ENCODE results near the gene ELK4.
A peak's percentile ranks its signal among the peaks of the same experiment; 100 is the strongest.

ELK4 gene

DNA sequence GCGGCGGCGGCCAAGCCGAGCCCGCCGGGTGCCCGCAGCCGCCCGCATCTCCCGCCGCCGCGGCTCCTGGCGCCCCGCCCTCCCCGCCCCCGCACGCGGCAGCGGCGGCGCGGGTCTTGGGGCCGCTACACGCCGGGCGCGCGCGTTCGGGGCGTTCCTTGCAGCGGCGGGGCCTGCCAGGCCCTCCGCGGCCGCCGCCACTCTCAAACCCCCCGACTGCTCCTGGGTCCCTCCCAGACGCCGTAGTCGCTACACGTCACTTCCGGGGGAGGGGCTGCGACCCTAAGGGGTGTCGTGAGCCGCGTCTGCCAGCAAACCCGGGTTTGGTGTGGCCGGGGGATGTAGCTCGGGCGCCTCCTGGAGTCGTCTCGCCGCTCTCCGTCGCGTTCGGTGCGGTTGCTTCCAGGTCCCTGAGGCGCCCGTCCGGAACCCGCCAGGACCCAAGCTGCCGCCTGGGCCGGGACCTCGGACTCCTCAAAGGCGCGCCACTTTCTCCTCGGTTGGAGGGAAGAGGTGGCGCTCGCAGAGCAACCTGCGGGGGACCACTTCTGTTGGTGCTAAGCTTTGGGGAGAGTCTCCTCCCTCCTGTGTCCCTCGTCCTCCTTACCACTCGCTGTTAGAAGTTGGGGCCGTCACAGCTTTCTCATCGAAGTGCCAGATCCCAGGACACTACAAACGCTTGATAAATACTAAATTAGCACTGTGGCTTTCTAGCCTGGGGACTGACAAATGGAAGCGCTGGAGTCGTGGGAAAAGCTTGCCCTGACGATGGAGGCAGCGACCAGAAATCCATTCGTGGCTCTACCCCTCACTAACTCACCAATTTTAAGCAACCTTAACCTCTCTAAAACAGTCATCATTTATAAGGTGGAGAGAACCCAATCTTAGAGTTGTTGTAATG lies at the start of gene ELK4:
Gene ELK4 (minus strand): TSS at position 244 of the 901 bp plus-strand sequence. CDS start 8,129 bp downstream, outside the sequence.
- DNase-seq = peak; percentile 99

- DNase-seq = no peak
Measured at GRCh38 chr1:205681364-205681763, 49.6 kb upstream of the ELK4 start.

DNA sequence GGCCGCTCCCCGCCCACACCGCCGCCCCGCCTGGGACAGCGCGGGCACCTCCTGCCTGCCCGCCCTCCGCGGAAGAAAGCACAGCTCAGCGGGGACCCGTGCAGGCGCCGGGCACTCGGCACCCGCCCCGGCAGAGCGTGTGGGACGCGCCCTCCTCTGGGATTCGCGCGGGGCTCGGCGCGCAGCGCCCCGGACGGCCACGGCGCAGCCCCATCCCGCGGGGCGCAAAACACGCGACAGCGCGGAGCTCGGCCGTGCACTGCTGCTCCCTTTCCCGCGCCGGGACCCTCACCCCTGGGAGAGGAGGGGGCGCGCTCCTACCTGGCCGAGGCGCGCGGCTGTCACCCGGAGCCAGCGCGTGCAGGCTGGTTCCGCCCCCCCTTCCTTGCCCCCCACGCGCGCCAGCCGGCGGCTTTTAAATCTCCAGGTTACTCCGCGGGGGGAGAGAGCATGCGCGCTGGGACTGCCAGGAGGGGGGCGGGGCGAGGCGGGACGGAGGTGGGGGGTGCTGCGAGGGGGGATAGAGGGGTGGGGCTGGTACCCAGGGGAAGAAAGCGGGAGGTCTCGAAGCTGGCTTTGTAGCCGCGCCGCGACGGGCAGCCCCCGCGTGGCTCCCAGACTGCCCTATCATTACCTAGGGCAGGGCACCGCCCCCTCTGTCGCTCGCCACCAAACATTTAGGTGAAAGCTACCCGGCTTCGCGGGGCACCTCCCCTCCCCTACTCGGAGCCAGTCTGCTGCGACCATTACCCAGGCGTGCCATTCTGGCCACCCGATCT lies 48.5 kb upstream of the ELK4 start, which contains the start of gene SLC45A3:
Gene SLC45A3 (minus strand): TSS at position 437 of the 779 bp plus-strand sequence. CDS start 15,853 bp downstream, outside the sequence.
- DNase-seq = peak; percentile 22 to 39

GRCh38 chr1:205678286-205679111 lies 46.7 kb upstream of the ELK4 start:
- DNase-seq = no peak

DNA sequence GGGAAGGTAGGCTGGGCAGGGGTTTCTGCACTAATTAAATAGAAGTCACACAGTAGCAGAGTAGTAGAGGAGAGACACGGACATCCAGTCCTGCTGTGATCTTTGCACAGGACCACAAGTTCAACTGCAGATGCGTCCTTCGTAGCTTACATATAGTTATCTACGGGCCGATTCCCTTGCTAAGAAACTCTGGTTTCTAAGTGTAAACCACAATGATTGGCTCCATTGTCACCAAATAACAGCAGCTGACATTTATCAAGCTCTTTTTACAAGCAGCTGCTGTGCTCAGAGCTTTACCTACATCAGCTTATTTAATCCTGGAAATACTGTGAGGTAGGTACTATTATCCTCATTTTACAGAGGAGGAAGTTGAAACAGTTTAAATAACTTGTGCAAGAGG lies 45.4 kb upstream of the ELK4 start:
- DNase-seq = no peak

- no peak for DNase-seq
Measured at GRCh38 chr1:205676597-205676996, 44.8 kb upstream of the ELK4 start.

- DNase-seq = no peak
Measured at GRCh38 chr1:205676002-205676401, 44.2 kb upstream of the ELK4 start.

DNA sequence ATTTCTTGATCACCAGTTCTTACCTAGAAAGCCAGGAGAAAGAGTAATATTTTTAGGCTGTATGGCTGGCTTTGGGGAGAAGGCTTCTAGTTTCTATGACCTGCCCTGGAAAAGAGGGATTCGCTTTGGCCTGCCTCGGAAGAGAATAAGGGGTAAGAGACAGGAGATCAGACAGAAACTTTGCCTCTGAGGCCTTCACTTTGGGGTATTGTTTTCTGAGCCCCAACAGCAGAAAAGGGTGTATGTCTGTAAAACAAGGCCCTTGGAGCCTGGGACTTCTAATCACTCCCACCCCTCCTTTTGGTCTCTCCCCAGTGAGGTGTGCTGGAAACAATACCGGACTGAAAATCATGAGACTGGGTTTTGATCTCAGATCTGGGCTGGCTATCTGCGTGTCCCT lies 43.4 kb upstream of the ELK4 start:
- no peak for DNase-seq

GRCh38 chr1:205672970-205673369 lies 41.2 kb upstream of the ELK4 start:
- no peak for DNase-seq

GRCh38 chr1:205672395-205672889 lies 40.6 kb upstream of the ELK4 start:
- DNase-seq = no peak

- DNase-seq = no peak
Measured at GRCh38 chr1:205670611-205671430, 39.0 kb upstream of the ELK4 start.

DNA sequence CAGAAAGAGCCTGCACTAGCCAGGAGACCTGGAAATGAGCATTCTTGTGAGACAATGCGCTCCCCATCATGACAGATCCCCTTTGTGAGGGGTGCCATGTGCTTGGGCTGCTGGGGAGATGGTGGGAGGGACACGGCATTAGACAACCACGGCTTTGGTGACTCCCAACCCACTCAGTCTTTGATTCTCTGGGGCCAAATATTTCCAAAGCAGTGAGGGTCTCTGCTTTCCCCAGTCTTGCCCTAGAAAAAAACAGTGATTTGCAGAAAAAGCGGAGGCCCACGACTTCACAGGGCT lies 38.3 kb upstream of the ELK4 start:
- DNase-seq = no peak

DNA sequence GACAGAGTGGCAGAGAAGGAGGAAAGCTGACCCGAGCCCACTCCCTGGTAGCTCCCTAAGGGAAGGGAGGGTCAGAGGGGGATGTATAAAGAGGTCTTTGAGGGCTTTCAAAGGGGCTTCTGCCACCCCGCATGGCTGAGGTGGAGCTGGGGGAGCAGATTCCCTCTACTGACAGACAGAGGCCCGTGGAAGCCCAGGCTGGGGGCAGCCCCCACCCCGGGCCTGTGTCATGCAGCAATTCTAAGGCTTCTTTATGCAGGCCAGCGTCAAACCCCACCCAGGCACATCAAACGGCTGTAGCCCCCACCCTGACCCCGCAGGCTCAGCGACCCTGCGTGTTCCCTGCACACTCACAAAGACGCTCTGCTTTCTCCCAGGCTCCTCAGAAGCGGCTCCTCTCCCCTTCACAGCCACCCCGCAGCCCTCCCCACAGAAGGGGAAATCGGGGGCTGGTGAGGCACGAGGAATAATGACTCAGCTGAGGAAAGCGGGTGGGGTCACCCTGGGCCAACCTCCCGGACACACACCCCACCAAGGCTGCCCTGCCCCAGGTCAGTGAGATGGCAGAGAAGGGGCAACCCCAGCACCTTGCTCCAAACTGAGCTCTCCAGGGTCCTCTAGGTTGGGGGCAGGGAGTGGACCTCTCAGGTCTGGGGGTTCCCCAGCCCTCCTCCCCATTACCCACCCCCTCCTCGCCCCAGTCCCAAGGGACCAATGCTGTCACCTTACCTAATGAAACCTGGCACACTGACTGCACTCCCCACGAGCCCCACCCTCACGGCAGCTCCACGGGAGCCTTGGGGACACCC lies 37.7 kb upstream of the ELK4 start:
- DNase-seq = peak in 1 of 2 donors; percentile 42

DNA sequence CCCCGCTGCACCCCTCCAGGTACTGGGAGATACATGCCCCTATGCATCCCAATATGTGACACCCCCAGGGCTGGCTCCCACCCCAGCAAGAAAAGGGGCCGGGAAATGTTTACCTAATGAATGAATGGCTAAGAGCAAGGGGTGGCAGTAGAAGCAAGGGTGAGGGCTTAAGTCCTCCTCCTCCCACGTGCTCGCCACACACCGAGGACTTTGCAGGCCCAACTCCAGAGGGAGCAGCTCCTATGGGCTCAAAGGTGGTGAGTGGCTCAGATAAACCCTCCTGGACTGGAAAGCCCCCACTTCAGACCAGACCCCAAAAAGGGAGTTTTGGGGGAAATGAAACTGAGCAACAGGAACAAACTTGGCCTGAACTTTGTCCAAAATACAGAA lies 37.1 kb upstream of the ELK4 start:
- peak in 1 of 2 donors; percentile 35 for DNase-seq

DNA sequence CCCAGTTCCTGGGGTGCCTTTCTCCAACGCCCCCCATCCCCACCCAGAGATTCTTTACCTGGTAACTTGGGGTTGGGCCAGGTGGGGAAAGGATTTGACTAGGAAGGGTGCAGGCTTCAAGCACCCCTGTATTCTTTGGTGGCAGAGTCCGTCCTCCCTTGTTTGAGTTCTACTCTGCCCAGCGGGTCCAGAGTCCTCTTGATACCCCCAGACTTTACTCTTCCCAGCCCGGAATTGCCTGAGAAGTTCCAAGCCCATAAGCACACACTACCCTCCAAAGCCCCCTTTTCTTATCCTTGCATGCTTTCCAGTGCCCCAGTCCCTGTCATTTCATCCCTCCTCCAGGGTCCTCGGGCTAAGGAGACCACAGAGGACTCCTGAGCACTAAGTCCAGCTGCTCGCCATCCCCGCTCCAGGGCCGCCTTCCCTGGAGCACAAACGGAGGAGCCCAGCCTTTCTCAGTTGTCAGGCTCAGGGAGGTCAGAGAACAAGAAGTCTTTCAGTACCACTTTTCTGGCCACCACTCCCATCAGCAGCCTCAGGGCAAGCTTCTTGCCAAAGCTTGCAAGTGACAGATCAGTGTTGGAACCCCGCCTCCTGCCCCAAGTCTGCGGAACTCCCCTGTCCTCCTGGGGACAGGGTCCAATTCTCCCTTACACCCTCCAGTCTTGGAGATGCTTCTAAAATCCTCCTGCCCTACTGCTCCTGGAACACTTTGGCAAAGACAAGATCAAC lies 36.3 kb upstream of the ELK4 start:
- no peak for DNase-seq

GRCh38 chr1:205666372-205667166 lies 34.8 kb upstream of the ELK4 start:
- DNase-seq = no peak

DNA sequence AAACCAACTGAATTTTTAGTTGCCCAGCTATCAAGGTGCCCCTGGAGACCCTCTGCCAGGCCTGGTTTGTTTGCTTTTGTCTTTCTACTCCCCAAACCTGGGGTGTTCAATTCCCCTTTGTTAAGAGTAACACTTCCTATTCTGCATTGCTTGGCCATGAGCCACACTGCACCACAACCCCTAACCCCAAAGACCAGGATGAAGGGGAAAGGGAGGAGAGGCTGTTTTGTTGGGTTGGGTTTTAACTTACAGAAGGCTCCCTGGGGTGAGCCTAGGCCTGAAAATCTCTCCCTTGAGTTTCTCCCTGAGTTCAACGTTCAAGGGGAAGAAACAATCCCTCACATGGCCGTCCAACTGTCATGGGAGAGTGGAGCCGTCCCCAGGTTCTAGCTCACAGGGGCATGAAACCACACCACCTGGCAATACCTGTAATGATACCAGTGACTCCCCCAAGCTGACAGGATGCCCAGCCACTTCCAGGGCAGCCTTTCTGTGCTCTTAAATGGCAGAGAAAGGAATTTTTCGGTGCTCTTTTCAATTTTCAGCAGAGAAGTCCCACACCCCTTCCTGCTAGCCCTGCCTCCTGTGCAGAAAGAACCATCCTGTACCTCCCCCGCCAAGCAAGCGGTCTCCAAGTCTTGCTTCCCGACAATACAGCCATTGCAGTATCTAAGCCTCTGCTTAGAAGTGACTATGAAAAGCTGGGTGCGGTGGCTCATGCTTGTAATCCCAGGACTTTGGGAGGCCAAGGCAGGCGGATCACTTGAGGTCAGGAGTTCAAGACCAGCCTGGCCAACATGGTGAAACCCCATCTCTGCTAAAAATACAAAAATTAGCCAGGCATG lies 33.6 kb upstream of the ELK4 start:
- DNase-seq = peak in 1 of 2 donors; percentile 26

DNA sequence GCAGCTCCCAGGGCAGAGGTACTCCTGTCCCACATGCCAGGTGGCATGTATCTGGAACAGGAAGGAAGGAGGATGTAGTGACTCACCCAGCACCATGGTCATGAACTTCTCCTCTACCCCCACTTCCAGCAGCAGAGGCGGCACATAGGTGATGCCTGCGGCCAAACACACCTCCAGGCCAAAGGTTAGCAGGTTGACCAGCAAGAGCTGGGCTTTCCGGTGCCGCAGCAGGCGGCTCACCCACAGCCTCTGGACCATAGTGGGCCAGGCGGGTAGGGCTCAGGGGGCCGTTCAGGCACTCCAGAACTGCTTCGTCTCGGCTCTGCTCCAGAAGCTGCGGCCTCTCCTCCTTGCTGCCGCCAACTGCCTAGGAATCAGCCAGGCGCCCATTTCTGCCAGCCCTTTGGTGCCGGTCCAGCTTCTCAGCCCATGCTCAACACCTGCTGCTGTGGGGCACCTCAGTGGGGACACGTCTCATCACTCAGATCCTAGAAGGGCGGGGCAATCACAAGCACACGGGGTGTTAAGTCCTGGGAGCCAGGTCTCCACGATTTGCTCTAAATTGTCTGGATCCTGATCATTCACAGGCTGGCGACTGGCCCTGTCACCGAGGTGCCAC lies 32.7 kb upstream of the ELK4 start:
- DNase-seq = no peak
